ENCODE measurements around the gene FBXL22. TPM values are rescaled to one million over a fixed set of nuclear protein-coding genes. Genes with fewer than 3 reads are reported as not detected.

The FBXL22 gene
- polyA plus RNA-seq, 1 experiment: 1.3 TPM

- TF ChIP-seq, protein P1, sequence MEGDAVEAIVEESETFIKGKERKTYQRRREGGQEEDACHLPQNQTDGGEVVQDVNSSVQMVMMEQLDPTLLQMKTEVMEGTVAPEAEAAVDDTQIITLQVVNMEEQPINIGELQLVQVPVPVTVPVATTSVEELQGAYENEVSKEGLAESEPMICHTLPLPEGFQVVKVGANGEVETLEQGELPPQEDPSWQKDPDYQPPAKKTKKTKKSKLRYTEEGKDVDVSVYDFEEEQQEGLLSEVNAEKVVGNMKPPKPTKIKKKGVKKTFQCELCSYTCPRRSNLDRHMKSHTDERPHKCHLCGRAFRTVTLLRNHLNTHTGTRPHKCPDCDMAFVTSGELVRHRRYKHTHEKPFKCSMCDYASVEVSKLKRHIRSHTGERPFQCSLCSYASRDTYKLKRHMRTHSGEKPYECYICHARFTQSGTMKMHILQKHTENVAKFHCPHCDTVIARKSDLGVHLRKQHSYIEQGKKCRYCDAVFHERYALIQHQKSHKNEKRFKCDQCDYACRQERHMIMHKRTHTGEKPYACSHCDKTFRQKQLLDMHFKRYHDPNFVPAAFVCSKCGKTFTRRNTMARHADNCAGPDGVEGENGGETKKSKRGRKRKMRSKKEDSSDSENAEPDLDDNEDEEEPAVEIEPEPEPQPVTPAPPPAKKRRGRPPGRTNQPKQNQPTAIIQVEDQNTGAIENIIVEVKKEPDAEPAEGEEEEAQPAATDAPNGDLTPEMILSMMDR (IDR thresholded peaks at IDR 0.05; ENCODE audit: low read depth, low read length): no peak
- POLR2A ChIA-PET: interaction anchor here (1.0 kb wide), 1 partner anchor 41 kb away, joined by 3 read pairs; no protein-coding TSS in a partner anchor
- CTCF ChIA-PET: interaction anchor here (1.5 kb wide), 1 partner anchor 77 kb away, joined by 5 read pairs; no protein-coding TSS in a partner anchor
- no peak for DNase-seq (ENCODE audit: low read depth, low spot score)
- Histone ChIP-seq H3K4me3 (ENCODE audit: low read depth, low read length) (no peak overlapping the region), H3K27me3 (ENCODE audit: control insufficient read depth, insufficient read depth, low read length) (no peaks in the 10 kb centered on the region), H3K27ac (ENCODE audit: low read depth, low read length) (no peak overlapping the region), H3K9me3 (ENCODE audit: control insufficient read depth, insufficient read depth, low read length) (no peaks in the 10 kb centered on the region)
These were observed 33.1 kb upstream of the FBXL22 start for GRCh38 chr15:63564093-63564492.

DNA sequence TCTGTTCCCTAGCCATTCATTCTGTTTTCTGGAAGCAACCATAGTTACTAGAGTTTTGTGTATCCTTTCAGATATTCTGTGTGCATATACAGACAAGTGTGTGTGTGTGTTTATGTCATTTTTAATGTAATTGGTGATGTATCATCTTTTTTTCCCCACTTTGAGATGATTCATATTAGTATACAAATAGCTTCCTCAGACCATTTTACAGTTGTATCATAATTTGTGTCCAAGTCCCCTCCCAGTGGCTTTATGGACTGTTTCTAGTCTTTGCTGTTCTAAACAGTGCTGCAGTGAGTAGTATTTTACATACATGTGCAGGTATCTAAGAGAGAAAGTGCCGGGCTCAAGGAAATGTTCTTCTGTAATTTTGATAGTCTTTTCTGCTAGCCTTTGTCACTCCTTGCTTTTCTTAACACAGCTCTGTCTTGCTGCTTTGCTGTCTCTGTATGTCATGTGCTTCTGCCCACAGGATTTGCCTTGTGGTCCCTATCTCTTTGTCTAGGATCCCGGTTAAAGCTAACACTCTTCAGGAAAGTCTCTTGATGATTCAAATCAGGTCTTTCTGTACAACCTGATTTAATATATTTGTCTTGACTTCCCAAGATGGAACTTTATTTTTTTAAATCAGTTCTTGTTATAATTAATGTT lies 31.5 kb upstream of the FBXL22 start:
- DNase-seq (ENCODE audit: low read depth, low spot score): no peak
- CTCF ChIA-PET: interaction anchor here (1.5 kb wide), 1 partner anchor 78 kb away, joined by 5 read pairs; no protein-coding TSS in a partner anchor
- Histone ChIP-seq H3K4me3 (ENCODE audit: low read depth, low read length) (no peak overlapping the region), H3K27ac (ENCODE audit: low read depth, low read length) (no peak overlapping the region), H3K27me3 (ENCODE audit: control insufficient read depth, insufficient read depth, low read length) (no peaks in the 10 kb centered on the region), H3K9me3 (ENCODE audit: control insufficient read depth, insufficient read depth, low read length) (no peaks in the 10 kb centered on the region)
- TF ChIP-seq, protein P1 (IDR thresholded peaks at IDR 0.05; ENCODE audit: low read depth, low read length): no peak
- POLR2A ChIA-PET: interaction anchor here (0.6 kb wide), 1 partner anchor 36 kb away, joined by 6 read pairs; no protein-coding TSS in a partner anchor

- DNase-seq (ENCODE audit: low read depth, low spot score): no peak
- ChIA-PET POLR2A (no interaction called here), CTCF (no interaction called here)
- TF ChIP-seq, protein P1 (IDR thresholded peaks at IDR 0.05; ENCODE audit: low read depth, low read length): no peak
- Histone ChIP-seq H3K4me3 (ENCODE audit: low read depth, low read length) (no peak overlapping the region), H3K27ac (ENCODE audit: low read depth, low read length) (no peak overlapping the region), H3K27me3 (ENCODE audit: control insufficient read depth, insufficient read depth, low read length) (no peaks in the 10 kb centered on the region), H3K9me3 (ENCODE audit: control insufficient read depth, insufficient read depth, low read length) (no peaks in the 10 kb centered on the region)
These were observed 24.3 kb upstream of the FBXL22 start for GRCh38 chr15:63572749-63573464.

DNA sequence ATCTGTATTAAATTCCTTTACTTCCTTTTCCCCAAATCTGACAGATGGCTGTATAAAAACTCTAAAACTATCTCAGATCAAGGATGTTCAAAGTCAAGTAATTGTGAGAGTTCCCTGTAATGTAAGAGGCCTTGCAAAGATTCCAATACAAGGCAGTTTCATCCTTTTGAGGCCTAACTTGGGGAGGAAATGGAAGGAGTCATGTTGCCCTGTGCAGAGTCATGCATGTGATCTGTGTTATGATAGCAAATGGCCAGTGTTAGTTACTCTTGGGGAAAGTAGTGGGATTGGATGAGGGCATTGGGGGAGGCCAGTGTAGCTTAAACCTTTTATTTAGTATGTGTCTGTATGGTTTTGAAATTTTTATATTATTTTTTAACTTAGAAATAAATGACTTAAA lies 23.7 kb upstream of the FBXL22 start:
- Histone ChIP-seq H3K27me3 (ENCODE audit: control insufficient read depth, insufficient read depth, low read length) (no peaks in the 10 kb centered on the region), H3K27ac (ENCODE audit: low read depth, low read length) (no peak overlapping the region), H3K4me3 (ENCODE audit: low read depth, low read length) (no peak overlapping the region), H3K9me3 (ENCODE audit: control insufficient read depth, insufficient read depth, low read length) (no peaks in the 10 kb centered on the region)
- TF ChIP-seq, protein P1 (IDR thresholded peaks at IDR 0.05; ENCODE audit: low read depth, low read length): no peak
- DNase-seq (ENCODE audit: low read depth, low spot score): no peak
- POLR2A ChIA-PET: no interaction called here
- CTCF ChIA-PET: no interaction called here

- no peak overlapping the region for H3K4me3 ChIP-seq (ENCODE audit: low read depth, low read length)
- H3K27ac ChIP-seq (ENCODE audit: low read depth, low read length): no peak overlapping the region
- no peaks in the 10 kb centered on the region for H3K9me3 ChIP-seq (ENCODE audit: control insufficient read depth, insufficient read depth, low read length)
- TF ChIP-seq, protein P1 (IDR thresholded peaks at IDR 0.05; ENCODE audit: low read depth, low read length): no peak
- no peak for DNase-seq (ENCODE audit: low read depth, low spot score)
- CTCF ChIA-PET: no interaction called here
- POLR2A ChIA-PET: no interaction called here
- no peaks in the 10 kb centered on the region for H3K27me3 ChIP-seq (ENCODE audit: control insufficient read depth, insufficient read depth, low read length)
These were observed 21.9 kb upstream of the FBXL22 start for GRCh38 chr15:63575312-63575711.

Data from AG04450 (cell line).